AML-193 (cell line): ENCODE measurements around the gene SRP68.

ENCODE experiments used
- DNase-seq, 2 experiments: peaks; one replicate each; lab custom pipeline; 2025; lab: John Stamatoyannopoulos, UW

SRP68 gene

GRCh38 chr17:75996665-75997590, 75.4 kb downstream of the SRP68 start:
- DNase-seq: peak; percentile 75 to 79

DNA sequence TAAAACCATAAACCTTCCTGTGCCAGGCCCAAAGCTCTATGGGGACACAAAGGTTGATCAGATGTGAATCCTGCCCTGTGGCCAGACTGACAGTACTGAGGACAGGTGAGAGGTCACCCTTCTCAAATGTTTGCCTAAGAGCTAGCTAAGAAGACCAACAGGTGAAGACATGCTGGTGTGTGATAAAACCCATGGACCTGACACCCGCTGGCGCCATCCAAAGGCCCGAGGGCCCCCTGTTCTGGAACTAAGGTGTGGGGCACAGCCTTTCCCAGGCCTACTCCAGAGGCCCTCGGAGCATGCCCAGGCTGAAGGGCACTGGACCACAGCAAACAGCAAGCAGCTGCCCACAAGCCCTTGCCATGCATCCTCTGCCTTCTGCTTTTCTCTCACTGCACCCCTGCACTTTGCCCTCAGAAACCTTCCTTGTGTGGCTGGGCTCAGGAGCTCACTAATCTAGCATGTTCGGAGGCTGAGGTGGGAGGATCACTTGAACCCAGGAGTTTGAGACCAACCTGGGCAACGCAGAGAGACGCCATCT, 76.9 kb downstream of the SRP68 start:
- DNase-seq: no peak

- no peak for DNase-seq
Measured at GRCh38 chr17:75994802-75995370, 77.4 kb downstream of the SRP68 start.

GRCh38 chr17:75991396-75991795, 80.9 kb downstream of the SRP68 start:
- no peak for DNase-seq
